WTC11 (cell line): ENCODE results near the gene ITPR2.

ENCODE experiments used
- ATF2 ChIP-seq: sonication (generic); formaldehyde crosslinking; IDR thresholded peaks from 2 replicates; pipeline ENCODE4 v1.8.1; 2022; ENCODE audit warnings: low read depth, missing genetic modification reagents, borderline replicate concordance
- ERG ChIP-seq: fragments of 250-450 bp; sonication (Bioruptor Pico); IDR thresholded peaks from 2 replicates; pipeline ENCODE4 v1.8.0; 2021; ENCODE audit warnings: mild to moderate bottlenecking
- ESRRA ChIP-seq: sonication (generic); formaldehyde crosslinking; IDR thresholded peaks from 2 replicates; pipeline ENCODE4 v1.8.1; 2022; ENCODE audit warnings: mild to moderate bottlenecking, missing genetic modification reagents, borderline replicate concordance
- ETV6 ChIP-seq: sonication (generic); formaldehyde crosslinking; IDR thresholded peaks from 2 replicates; pipeline ENCODE4 v1.8.1; 2022; ENCODE audit warnings: mild to moderate bottlenecking, missing genetic modification reagents
- HMGA2 ChIP-seq: fragments of 250-450 bp; sonication (Bioruptor Pico); IDR thresholded peaks from 2 replicates; pipeline ENCODE4 v1.4.0; 2021; ENCODE audit warnings: mild to moderate bottlenecking, moderate library complexity
- RELA ChIP-seq: sonication (generic); formaldehyde crosslinking; IDR thresholded peaks from 2 replicates; pipeline ENCODE4 v1.8.1; 2022; ENCODE audit warnings: missing genetic modification reagents, mild to moderate bottlenecking, borderline replicate concordance
- SP1 ChIP-seq: sonication (generic); formaldehyde crosslinking; conservative IDR thresholded peaks from 2 replicates; pipeline ENCODE4 v1.8.1; 2022; ENCODE audit warnings: missing genetic modification reagents
- TEAD4 ChIP-seq: sonication (generic); formaldehyde crosslinking; IDR thresholded peaks from 2 replicates; pipeline ENCODE4 v1.8.0; 2022; ENCODE audit warnings: mild to moderate bottlenecking, missing genetic modification reagents
- TF ChIP-seq, protein P1 (sequence below): fragments of 200-600 bp; IDR thresholded peaks from 2 replicates; pipeline ENCODE4 v1.8.0; 2022; ENCODE audit warnings: antibody characterized with exemption
- TF ChIP-seq, protein P2 (sequence below): sonication (generic); formaldehyde crosslinking; IDR thresholded peaks from 2 replicates; pipeline ENCODE4 v1.8.1; 2023; ENCODE audit warnings: mild to moderate bottlenecking, missing genetic modification reagents

- TF ChIP-seq TEAD4 (CRISPR knock-in tag) (no peak), RELA (CRISPR knock-in tag) (no peak), ERG (CRISPR knock-in tag) (no peak), ESRRA (CRISPR knock-in tag) (no peak), HMGA2 (no peak), SP1 (CRISPR knock-in tag) (no peak), ETV6 (CRISPR knock-in tag) (no peak), ATF2 (CRISPR knock-in tag) (no peak)
- TF ChIP-seq, protein P1, sequence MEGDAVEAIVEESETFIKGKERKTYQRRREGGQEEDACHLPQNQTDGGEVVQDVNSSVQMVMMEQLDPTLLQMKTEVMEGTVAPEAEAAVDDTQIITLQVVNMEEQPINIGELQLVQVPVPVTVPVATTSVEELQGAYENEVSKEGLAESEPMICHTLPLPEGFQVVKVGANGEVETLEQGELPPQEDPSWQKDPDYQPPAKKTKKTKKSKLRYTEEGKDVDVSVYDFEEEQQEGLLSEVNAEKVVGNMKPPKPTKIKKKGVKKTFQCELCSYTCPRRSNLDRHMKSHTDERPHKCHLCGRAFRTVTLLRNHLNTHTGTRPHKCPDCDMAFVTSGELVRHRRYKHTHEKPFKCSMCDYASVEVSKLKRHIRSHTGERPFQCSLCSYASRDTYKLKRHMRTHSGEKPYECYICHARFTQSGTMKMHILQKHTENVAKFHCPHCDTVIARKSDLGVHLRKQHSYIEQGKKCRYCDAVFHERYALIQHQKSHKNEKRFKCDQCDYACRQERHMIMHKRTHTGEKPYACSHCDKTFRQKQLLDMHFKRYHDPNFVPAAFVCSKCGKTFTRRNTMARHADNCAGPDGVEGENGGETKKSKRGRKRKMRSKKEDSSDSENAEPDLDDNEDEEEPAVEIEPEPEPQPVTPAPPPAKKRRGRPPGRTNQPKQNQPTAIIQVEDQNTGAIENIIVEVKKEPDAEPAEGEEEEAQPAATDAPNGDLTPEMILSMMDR, result no peak
- TF ChIP-seq, protein P2, sequence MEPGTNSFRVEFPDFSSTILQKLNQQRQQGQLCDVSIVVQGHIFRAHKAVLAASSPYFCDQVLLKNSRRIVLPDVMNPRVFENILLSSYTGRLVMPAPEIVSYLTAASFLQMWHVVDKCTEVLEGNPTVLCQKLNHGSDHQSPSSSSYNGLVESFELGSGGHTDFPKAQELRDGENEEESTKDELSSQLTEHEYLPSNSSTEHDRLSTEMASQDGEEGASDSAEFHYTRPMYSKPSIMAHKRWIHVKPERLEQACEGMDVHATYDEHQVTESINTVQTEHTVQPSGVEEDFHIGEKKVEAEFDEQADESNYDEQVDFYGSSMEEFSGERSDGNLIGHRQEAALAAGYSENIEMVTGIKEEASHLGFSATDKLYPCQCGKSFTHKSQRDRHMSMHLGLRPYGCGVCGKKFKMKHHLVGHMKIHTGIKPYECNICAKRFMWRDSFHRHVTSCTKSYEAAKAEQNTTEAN, result no peak
Observed at GRCh38 chr12:26369588-26369987, 463.4 kb downstream of the ITPR2 start.
